Activated CD8-positive, alpha-beta memory T cell treated with anti-CD3 and anti-CD28 coated beads for 48 hours (primary cell): ENCODE data around the gene LRP1B.

Experiments
- DNase-seq, 3 experiments: peaks; one replicate each; pipeline ENCODE4 v3.0.0-alpha.2; 2020; ENCODE audit warnings: low read depth in 2 of 3, low spot score in 2 of 3

Gene LRP1B

GRCh38 chr2:141458351-141458750 is 672.5 kb downstream of the LRP1B start:
- DNase-seq, result no peak

DNA sequence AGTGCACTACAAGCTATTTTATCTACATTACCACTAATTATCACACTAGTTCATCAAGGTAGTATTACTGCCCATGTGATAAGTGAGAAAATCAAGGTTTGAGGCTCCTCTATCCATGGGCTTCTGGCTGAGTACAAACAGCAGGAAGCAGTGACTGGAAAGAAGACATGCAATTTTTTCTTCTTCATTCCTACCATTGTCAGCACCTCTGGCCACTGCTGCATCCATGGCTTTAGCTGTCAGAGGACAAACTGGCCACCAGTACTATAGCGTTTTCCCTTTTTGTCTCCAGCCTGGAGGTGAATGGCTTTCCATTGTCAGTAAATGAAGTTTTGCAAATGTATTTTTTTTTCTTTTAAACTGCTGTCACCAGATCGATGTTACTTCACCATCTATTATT is 674.9 kb downstream of the LRP1B start:
- no peak for DNase-seq

DNA sequence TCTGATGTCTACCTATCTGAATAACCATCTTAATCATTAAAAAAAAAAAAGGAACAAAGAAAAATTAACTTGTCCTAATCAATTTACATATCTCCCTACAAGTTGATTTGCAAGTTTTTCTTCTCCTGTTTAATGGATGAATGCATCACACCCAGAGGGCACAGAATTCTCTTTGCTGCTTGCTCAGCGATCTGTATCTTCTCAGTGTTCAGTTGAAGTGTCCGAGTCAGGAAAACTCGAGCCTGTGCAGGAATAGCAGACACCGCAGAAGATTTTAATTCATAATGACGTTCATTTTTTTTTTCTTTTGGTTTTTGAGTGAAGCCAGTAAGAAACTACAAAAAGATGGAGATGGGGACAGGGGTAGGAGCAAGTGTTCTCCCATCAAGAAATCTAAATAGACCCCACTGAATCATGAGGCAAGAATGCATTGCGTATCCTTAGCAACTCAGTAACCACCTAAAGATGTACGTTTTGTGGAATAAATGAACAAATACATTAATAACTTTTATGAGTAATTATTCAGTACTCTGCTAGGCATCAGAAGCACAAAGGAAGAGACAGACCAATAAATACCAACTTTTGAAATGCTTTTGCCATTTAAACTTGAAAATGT is 675.5 kb downstream of the LRP1B start:
- no peak for DNase-seq

DNA sequence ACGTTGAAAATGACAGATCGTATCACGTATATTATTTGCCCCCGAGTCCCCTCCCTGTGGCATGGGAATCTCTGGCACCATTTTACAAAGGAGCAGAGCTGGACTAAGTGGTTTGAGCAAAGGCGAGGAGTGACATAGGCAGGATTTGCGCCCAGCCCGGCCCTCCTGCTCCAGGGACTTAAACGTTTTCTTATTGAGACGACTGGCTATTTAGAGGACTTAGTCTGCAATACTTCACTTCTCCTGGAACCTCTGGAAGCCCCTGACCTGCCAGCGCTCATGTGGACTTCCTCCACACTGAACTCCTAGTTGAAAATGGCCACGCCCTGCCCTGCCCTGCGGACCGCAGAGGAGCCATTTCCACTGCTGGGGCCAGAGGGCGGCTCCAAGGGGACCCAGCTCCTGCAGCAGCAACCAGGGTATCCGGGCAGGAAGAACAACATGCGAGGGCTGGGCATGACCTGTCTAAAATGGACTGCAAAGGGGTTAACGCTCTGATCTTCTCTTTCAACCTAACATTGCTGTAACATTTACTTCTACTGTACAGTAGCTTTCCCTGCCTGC is 690.7 kb downstream of the LRP1B start:
- no peak for DNase-seq

GRCh38 chr2:141439524-141439923 is 691.3 kb downstream of the LRP1B start:
- DNase-seq, result no peak

GRCh38 chr2:141438536-141438935 is 692.3 kb downstream of the LRP1B start:
- no peak for DNase-seq

GRCh38 chr2:141437521-141437920 is 693.3 kb downstream of the LRP1B start:
- no peak for DNase-seq

GRCh38 chr2:141423124-141423523 is 707.7 kb downstream of the LRP1B start:
- DNase-seq, result no peak

DNA sequence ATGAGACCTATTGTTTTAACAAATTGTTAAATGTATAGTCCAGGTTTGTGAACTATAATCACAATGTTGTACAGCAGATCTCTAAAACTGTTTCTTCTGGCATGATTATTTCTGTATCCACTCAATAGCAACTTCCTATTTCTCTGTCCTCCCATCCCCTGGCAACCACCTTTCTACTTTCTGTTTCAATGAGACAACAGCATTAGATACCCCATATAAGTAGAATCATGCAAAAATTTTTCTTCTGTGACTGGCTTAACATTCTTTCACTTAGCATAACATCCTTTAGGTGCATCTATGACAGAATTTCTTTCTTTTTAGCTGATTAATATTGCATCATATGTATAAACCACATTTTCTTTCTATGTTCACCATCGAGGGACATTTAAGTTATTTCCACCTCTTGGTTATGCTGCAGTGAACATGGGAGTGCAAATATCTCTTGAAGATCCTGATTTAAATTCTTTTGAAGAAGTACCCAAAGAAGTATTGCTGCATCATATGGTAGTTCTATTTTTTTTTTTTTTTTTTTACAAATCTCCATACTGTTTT is 713.5 kb downstream of the LRP1B start:
- DNase-seq, result no peak

DNA sequence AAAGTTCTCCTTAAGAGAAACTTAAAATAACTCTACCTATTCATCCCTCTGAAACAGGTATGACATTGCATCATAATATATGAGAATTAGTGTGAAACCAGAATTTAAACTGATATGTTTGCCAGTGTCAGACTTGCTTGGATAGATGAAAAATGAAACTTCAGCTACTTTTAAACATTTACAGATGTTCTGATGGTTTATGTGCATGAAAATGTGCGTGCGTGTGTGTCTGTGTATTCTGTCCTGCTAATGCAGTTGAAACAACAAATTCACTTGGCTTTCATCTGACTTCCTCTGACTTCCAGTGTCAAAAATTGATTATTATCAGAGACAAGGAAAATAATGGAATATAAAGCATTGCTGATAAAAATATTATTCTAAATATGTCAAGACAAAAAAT is 719.4 kb downstream of the LRP1B start:
- DNase-seq, result no peak

DNA sequence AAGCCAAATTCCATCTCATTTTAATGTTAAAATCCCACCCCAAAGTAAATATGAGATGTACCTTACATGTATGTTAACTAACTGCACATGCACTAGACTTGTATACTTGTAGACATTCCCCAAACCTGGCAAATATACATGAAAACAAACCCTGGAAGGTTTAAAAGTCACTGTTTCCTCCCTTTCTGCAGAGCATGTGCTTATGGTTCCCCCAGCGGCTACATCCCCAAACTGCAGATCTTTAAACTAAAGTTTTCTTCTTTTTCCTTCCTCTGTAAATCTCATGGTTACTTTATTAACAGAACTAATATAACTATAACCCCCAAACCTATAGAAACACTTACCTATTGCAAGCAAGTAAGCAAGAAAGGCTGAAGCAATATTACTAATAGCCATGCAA is 731.5 kb downstream of the LRP1B start:
- no peak for DNase-seq

- DNase-seq, result no peak
Observed at GRCh38 chr2:141393214-141393545, 737.6 kb downstream of the LRP1B start.

- no peak for DNase-seq
Observed at GRCh38 chr2:141392517-141393213, 738.2 kb downstream of the LRP1B start.

DNA sequence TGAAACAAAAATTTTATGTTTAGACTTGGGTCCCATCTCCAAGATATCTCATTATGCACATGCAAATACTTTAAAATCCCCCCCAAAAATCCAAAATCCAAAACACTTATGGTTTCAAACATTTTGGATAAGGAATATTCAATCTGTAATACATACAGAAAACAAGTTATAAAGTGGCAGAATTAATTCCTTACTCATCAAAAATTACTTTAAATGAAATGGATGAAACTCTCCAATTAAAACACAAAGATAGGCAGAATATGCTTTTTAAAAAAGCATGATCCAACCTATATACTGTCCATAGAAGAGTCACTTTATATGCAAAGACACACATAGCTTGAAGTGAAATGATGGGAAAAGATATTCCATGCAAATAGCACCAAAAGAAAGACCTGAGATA is 744.6 kb downstream of the LRP1B start:
- no peak for DNase-seq

- no peak for DNase-seq
Observed at GRCh38 chr2:141384676-141385075, 746.1 kb downstream of the LRP1B start.

DNA sequence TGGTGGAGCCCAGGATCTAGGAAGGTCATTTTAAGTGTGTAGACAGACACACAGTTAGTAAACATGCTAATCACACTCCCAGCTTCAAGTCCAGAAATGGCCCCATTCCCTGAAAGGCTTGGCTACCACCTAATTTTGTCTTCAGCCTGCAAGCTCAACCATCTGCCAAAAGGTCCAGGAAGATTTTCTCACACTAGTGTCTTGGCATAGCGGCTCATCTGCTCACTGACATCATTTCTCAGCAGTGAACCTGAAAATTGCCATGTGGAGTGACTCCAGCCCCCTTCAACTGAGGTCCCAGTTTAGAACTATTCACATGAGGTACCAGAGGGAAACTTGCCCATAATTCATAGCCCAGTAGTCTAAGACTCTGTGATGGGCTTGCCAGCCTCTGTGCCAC is 748.9 kb downstream of the LRP1B start:
- DNase-seq, result no peak

- DNase-seq, result no peak
Observed at GRCh38 chr2:141380008-141380979, 750.5 kb downstream of the LRP1B start.

DNA sequence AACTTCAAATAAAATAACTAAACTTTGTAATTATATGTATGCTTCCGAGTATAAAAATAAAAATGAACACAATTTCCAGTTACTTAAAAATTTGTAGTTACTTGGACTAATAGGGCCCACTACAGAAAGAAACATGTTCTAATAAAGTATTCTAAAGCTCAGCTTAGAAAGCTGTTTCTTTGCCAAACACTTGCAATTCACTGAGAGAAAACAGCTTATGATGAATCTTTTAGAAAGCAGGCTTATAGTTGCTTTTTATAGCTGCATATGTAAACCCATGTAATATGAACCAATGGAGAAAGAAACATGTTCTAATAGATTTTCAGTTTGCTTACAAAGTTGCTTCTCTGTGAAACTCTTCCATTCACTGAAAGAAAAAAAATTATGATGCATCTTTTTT is 766.0 kb downstream of the LRP1B start:
- no peak for DNase-seq

DNA sequence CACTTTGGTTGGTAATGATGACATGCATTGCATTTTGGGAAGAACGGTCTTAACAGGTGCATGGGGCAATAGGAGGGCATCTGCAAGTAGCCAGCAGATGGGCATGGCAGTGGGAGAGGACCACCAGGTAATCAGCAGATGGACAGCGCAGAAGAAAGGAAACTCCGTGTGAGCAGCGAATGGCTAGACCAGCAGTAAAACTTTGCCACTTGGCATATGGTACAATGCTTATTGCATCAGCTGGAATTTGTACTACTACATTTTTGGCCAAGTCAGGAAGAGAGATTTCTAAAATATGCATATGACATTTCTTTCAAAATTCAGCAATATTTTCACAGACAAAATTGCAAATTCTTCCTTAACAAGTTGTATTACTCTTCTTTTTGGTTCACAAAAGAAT is 768.5 kb downstream of the LRP1B start:
- DNase-seq, result no peak

DNA sequence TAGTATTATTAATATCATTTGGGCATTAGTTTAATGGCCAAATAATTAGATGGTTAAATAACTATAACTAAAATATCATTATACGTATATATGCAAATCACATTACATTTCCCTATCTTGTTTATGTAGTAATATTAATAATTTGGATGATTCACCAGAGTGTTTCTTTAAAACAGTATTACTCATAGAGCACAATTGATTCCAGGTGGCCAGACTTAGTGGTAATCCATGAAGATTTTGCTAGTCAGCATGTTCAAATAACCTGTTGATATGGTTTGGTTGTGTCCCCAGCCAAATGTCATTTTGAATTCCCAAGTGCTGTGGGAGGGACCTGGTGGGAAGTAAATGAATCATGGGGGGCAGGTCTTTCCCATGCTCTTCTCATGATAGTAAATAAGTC is 782.3 kb downstream of the LRP1B start:
- DNase-seq, result no peak

- no peak for DNase-seq
Observed at GRCh38 chr2:141341444-141341843, 789.4 kb downstream of the LRP1B start.
